ENCODE results near the gene SLC1A3. TPM values are rescaled to one million over a fixed set of nuclear protein-coding genes. Genes with fewer than 3 reads are reported as not detected.

Gene SLC1A3
- total and polyA plus RNA-seq, 12 donors: 10.0 to 94.1 (median 43.2) TPM

DNA sequence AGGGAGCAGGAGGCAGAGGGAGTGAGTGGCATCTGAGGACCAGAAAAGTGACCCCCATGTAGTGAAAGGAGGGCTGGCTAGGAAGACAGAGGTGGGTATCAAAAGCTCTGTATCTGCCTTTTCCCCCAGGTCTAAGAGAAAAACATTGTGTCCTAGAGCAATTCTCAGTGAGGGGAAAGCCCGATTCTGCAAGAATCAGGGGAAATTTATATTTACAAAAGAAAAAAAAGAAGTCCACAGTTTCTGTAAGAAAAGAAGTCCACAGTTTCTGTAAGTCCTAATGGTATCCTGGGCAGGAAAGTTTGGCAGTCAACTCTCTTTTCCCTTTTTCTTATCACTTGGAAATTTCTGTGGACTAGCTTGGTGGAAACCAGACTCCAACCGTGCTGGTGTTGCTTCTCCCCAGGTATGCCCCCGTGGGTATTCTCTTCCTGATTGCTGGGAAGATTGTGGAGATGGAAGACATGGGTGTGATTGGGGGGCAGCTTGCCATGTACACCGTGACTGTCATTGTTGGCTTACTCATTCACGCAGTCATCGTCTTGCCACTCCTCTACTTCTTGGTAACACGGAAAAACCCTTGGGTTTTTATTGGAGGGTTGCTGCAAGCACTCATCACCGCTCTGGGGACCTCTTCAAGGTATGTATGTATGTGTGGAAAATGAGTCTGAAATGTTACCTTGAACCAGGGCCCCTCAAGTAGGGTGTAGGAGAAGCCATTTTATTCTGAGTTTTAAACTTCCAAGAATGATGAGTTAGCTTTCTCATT is 73.0 kb downstream of the SLC1A3 start:
- H3K4me3 ChIP-seq: no peak overlapping the region
- peak overlapping the region in 4 of 5 donors; percentile 4 to 64 (median 41) for H3K27ac ChIP-seq
- no peaks in the 10 kb centered on the region for H3K4me1 ChIP-seq (replicated peaks in 1 of 2)
- TF ChIP-seq, protein P1, sequence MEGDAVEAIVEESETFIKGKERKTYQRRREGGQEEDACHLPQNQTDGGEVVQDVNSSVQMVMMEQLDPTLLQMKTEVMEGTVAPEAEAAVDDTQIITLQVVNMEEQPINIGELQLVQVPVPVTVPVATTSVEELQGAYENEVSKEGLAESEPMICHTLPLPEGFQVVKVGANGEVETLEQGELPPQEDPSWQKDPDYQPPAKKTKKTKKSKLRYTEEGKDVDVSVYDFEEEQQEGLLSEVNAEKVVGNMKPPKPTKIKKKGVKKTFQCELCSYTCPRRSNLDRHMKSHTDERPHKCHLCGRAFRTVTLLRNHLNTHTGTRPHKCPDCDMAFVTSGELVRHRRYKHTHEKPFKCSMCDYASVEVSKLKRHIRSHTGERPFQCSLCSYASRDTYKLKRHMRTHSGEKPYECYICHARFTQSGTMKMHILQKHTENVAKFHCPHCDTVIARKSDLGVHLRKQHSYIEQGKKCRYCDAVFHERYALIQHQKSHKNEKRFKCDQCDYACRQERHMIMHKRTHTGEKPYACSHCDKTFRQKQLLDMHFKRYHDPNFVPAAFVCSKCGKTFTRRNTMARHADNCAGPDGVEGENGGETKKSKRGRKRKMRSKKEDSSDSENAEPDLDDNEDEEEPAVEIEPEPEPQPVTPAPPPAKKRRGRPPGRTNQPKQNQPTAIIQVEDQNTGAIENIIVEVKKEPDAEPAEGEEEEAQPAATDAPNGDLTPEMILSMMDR (IDR thresholded peaks at IDR 0.05): no peak
- TF ChIP-seq POLR2A (IDR thresholded peaks at IDR 0.05): no peak
- WGBS, 4 donors: 80 to 88% (median 86%) methylated on average over 8 of the region's 8 CpGs
- no peaks in the 10 kb centered on the region for H3K36me3 ChIP-seq (replicated peaks in 1 of 2)
- no peak for DNase-seq
- H3K9me3 ChIP-seq (replicated peaks in 1 of 3): no peaks in the 10 kb centered on the region
- no peaks in the 10 kb centered on the region for H3K27me3 ChIP-seq
- intact Hi-C loops (cut with DNase I): no loop called here

- peak; percentile 60 to 85 (median 71) for DNase-seq
- TF ChIP-seq, protein P1 (IDR thresholded peaks at IDR 0.05): no peak
- TF ChIP-seq POLR2A (IDR thresholded peaks at IDR 0.05): no peak
- Histone ChIP-seq H3K4me3 (no peak overlapping the region), H3K27me3 (no peaks in the 10 kb centered on the region), H3K9me3 (replicated peaks in 1 of 3) (no peaks in the 10 kb centered on the region), H3K4me1 (replicated peaks in 1 of 2) (no peaks in the 10 kb centered on the region), H3K27ac (peak overlapping the region in 3 of 5 donors; percentile 9 to 80 (median 68)), H3K36me3 (replicated peaks in 1 of 2) (no peaks in the 10 kb centered on the region)
- WGBS, 4 donors: 70 to 78% (median 73%) methylated on average over 7 of the region's 7 CpGs
- intact Hi-C loops (cut with DNase I): no loop called here
Observed at GRCh38 chr5:36680066-36680465, 73.7 kb downstream of the SLC1A3 start.

GRCh38 chr5:36681711-36682110 is 75.3 kb downstream of the SLC1A3 start:
- intact Hi-C loops (cut with DNase I): no loop called here
- Histone ChIP-seq H3K27ac (peak overlapping the region in 2 of 5 donors; percentile 25 to 68), H3K9me3 (replicated peaks in 1 of 3) (no peaks in the 10 kb centered on the region), H3K36me3 (replicated peaks in 1 of 2) (no peaks in the 10 kb centered on the region), H3K27me3 (no peaks in the 10 kb centered on the region), H3K4me1 (replicated peaks in 1 of 2) (no peaks in the 10 kb centered on the region), H3K4me3 (no peak overlapping the region)
- WGBS, 4 donors: 45 to 56% (median 54%) methylated on average over 1 of the region's 1 CpG
- no peak for TF ChIP-seq POLR2A (IDR thresholded peaks at IDR 0.05)
- DNase-seq: no peak

GRCh38 chr5:36682499-36682898 is 76.1 kb downstream of the SLC1A3 start:
- H3K9me3 ChIP-seq (replicated peaks in 1 of 3): no peaks in the 10 kb centered on the region
- intact Hi-C loops (cut with DNase I): no loop called here
- WGBS, 4 donors: 76 to 83% (median 81%) methylated on average over 2 of the region's 2 CpGs

More at GRCh38 chr5:36682499-36682898, 76.1 kb downstream of the SLC1A3 start:
- Histone ChIP-seq H3K4me3 (no peak overlapping the region), H3K27me3 (no peaks in the 10 kb centered on the region), H3K27ac (peak overlapping the region in 3 of 5 donors; percentile 6 to 17 (median 7)), H3K36me3 (replicated peaks in 1 of 2) (no peaks in the 10 kb centered on the region), H3K4me1 (replicated peaks in 1 of 2) (no peaks in the 10 kb centered on the region)
- DNase-seq: no peak
- TF ChIP-seq POLR2A (IDR thresholded peaks at IDR 0.05): no peak
- TF ChIP-seq, protein P1 (IDR thresholded peaks at IDR 0.05): no peak
